Natural killer cell (primary cell): ENCODE results near the gene GRID1. TPM values are rescaled to one million over a fixed set of nuclear protein-coding genes. Genes with fewer than 3 reads are reported as not detected.

Experiments
- ATAC-seq, 3 donors: fragments of 150-1000 bp in 2 of 3; fragments of 200-7000 bp in 1 of 3; cut with Tn5 transposase; 1 replicate in 1 of 3; 2 replicates in 2 of 3; pipeline ENCODE4 v1.10.0; 2021; ENCODE audit warnings: mild to moderate bottlenecking in 2 of 3, moderate library complexity in 2 of 3
- DNase-seq, 2 donors: peaks; one replicate each; pipeline versions ENCODE4 v3.0.0 to v3.0.0-alpha.2; 2013 to 2021; ENCODE audit warnings: mixed read lengths in 1 of 2
- H3K27ac ChIP-seq: one replicate; pipeline ENCODE4 v1.5.1; 2013; ENCODE audit warnings: mild to moderate bottlenecking, low read length
- H3K27me3 ChIP-seq: one replicate; pipeline ENCODE4 v1.6.1; 2013; ENCODE audit warnings: low read length; ENCODE audit not compliant: control insufficient read depth, insufficient read depth
- H3K36me3 ChIP-seq: one replicate; pipeline ENCODE4 v1.6.1; 2013; ENCODE audit warnings: low read length; ENCODE audit not compliant: control insufficient read depth, insufficient read depth
- H3K4me1 ChIP-seq: one replicate; pipeline ENCODE4 v1.6.1; 2013; ENCODE audit warnings: low read length; ENCODE audit not compliant: control insufficient read depth, insufficient read depth
- H3K4me3 ChIP-seq: one replicate; pipeline ENCODE4 v1.5.1; 2013; ENCODE audit warnings: low read length
- H3K9me3 ChIP-seq: one replicate; pipeline ENCODE4 v1.6.1; 2013; ENCODE audit warnings: low read length; ENCODE audit not compliant: control insufficient read depth, insufficient read depth
- H3K27ac Mint-ChIP-seq, 2 donors: one replicate each; pipeline ENCODE4 v1.8.0; 2022; ENCODE audit warnings: mild to moderate bottlenecking in 2 of 2, mixed read lengths in 2 of 2, moderate library complexity in 1 of 2
- H3K27me3 Mint-ChIP-seq, 2 donors: one replicate each; pipeline ENCODE4 v1.8.0; 2022; ENCODE audit warnings: low read depth in 2 of 2, mixed read lengths in 2 of 2
- H3K36me3 Mint-ChIP-seq: one replicate; pipeline ENCODE4 v1.8.0; 2022; ENCODE audit warnings: mixed read lengths
- H3K4me1 Mint-ChIP-seq, 2 donors: one replicate each; pipeline ENCODE4 v1.8.0; 2022; ENCODE audit warnings: mixed read lengths in 2 of 2
- H3K4me3 Mint-ChIP-seq: one replicate; pipeline ENCODE4 v1.8.0; 2022; ENCODE audit warnings: mild to moderate bottlenecking, moderate library complexity, mixed read lengths
- H3K9me3 Mint-ChIP-seq, 2 donors: one replicate each; pipeline ENCODE4 v1.8.0; 2022; ENCODE audit warnings: mixed read lengths in 2 of 2
- WGBS: methylation state at CpG from one replicate; pipeline ENCODE4 v1.1.7; 2013; ENCODE audit warnings: missing lambda C conversion rate; ENCODE audit not compliant: insufficient coverage; 5-methylcytosine and 5-hydroxymethylcytosine counted together
- intact Hi-C: fragments of 100-400 bp; cut with micrococcal nuclease; formaldehyde crosslinking; loops from one replicate; pipeline ENCODE4 v1.14.2; 2022
- total RNA-seq, 4 donors: library from RNA; stranded (reverse); fragments of 120-200 nt in 1 of 4; gene quantifications; one replicate each; pipeline versions ENCODE4 v1.2.3 to v1.2.4, GENCODE V29; 2013 to 2022
- TF ChIP-seq, protein P1 (sequence below): fragments of 200-600 bp; IDR thresholded peaks from one replicate; pipeline ENCODE4 v1.8.0; 2022; ENCODE audit warnings: antibody characterized with exemption

Gene GRID1
- total RNA-seq, 3 donors from 2014 or later (not counting 1 experiment from before 2014, with no cell fraction given): not detected

DNA sequence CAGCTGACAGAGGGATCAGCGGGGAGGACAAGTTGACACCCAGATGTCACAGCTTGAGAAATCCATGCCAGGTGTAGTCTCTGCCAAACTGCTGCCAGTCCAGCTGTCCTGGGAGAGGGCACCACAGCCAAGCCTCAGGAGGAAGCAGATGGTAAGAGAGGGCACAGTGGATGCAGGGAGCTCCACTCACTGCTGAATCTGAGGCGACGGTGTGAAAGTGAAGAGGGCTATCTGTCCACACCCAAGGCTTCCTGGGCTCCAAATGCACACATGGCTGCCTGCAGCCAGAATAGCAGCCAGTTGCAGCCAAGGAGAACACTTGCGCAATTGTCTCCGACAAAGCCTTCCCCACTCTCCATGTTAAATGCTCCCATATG lies 502.4 kb downstream of the GRID1 start:
- H3K27ac Mint-ChIP-seq: no peak overlapping the region
- H3K4me3 ChIP-seq: no peak overlapping the region
- H3K4me1 ChIP-seq: no peaks in the 10 kb centered on the region
- H3K27me3 ChIP-seq: no peaks in the 10 kb centered on the region
- ATAC-seq: no peak
- H3K36me3 Mint-ChIP-seq: no peaks in the 10 kb centered on the region
- intact Hi-C loops: no loop called here
- H3K27me3 Mint-ChIP-seq: no peaks in the 10 kb centered on the region
- H3K36me3 ChIP-seq: no peaks in the 10 kb centered on the region
- no peaks in the 10 kb centered on the region for H3K9me3 ChIP-seq
- no peak overlapping the region for H3K4me3 Mint-ChIP-seq
- TF ChIP-seq, protein P1, sequence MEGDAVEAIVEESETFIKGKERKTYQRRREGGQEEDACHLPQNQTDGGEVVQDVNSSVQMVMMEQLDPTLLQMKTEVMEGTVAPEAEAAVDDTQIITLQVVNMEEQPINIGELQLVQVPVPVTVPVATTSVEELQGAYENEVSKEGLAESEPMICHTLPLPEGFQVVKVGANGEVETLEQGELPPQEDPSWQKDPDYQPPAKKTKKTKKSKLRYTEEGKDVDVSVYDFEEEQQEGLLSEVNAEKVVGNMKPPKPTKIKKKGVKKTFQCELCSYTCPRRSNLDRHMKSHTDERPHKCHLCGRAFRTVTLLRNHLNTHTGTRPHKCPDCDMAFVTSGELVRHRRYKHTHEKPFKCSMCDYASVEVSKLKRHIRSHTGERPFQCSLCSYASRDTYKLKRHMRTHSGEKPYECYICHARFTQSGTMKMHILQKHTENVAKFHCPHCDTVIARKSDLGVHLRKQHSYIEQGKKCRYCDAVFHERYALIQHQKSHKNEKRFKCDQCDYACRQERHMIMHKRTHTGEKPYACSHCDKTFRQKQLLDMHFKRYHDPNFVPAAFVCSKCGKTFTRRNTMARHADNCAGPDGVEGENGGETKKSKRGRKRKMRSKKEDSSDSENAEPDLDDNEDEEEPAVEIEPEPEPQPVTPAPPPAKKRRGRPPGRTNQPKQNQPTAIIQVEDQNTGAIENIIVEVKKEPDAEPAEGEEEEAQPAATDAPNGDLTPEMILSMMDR: no peak
- H3K9me3 Mint-ChIP-seq: peaks cover under 1 to 4% of the 10 kb centered on the region in 2 donors
- no peak overlapping the region for H3K27ac ChIP-seq
- no peak for DNase-seq
- H3K4me1 Mint-ChIP-seq: no peaks in the 10 kb centered on the region
- WGBS: 96% methylated on average over 4 of the region's 5 CpGs

DNA sequence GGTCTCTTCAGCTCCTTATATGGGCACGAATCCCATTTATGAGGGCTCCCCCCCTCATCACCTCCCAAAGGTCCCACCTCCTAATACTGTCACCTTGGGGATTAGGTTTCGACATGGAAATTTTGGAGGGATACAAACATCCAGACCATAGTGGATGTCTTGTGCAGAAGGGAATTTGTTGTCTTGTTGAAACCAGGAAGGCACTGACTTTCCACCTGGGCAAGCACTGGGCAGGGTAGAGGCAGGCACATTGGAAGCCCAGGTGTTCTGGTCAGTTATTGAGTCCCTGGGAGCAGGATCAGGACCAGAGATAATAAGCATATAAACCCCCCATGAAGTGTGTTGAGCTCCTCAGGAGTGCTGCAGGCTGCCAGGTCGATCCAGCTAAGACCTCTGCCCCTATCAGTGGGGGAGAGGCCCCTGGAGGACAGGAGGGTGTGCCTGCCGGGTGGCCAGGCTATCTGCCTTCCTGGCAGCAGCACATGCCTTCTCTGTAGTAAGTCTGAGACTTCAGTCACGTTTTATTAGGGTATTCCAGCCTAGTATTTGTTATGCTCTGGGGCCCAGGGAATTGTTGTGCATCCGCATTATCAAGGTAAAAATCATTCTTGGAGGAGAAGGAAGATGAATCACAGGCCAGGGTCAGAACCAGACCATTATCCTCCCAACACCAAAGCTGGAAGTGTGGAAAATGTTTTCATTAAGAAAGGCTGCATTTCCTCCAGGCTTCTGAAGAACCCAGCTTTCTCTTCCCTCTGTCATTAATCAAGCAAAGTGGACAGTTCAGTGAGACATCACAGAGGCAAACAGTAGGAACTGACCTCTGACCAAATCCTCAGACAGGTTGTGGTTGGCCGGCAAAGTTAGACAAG lies 503.1 kb downstream of the GRID1 start:
- Mint-ChIP-seq H3K4me3 (no peak overlapping the region), H3K27ac (no peak overlapping the region), H3K9me3 (peaks cover 2 to 6% of the 10 kb centered on the region in 2 donors), H3K27me3 (no peaks in the 10 kb centered on the region), H3K4me1 (no peaks in the 10 kb centered on the region), H3K36me3 (no peaks in the 10 kb centered on the region)
- TF ChIP-seq, protein P1: no peak
- no peak overlapping the region for H3K4me3 ChIP-seq
- no peaks in the 10 kb centered on the region for H3K4me1 ChIP-seq
- intact Hi-C loops: no loop called here
- no peak overlapping the region for H3K27ac ChIP-seq
- no peaks in the 10 kb centered on the region for H3K9me3 ChIP-seq
- no peak for ATAC-seq
- DNase-seq: no peak
- WGBS: 69% methylated on average over 5 of the region's 7 CpGs
- no peaks in the 10 kb centered on the region for H3K36me3 ChIP-seq
- H3K27me3 ChIP-seq: no peaks in the 10 kb centered on the region

DNA sequence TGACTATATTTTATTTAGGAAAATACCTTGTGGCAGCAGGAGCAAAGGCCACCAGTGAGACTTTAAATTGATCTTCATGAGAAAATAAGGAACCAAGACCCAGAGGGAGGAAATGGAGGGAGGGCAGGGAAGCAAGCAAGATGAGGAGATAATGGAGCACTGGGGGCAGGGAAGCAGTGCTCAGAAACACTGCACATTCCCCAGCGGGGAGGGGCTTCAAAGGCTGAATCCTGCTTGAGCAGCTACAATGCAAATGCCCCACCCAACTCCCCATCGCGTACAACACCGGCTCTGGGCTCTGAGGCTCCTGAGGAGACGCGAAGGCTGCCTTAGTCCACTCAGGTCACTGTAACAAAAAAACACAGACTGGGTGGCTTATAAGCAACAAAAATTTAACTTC lies 503.8 kb downstream of the GRID1 start:
- H3K27me3 ChIP-seq: no peaks in the 10 kb centered on the region
- H3K36me3 ChIP-seq: no peaks in the 10 kb centered on the region
- TF ChIP-seq, protein P1: no peak
- Mint-ChIP-seq H3K27ac (no peak overlapping the region), H3K4me3 (no peak overlapping the region), H3K27me3 (no peaks in the 10 kb centered on the region), H3K36me3 (no peaks in the 10 kb centered on the region), H3K9me3 (peaks cover 2 to 6% of the 10 kb centered on the region in 2 donors), H3K4me1 (no peaks in the 10 kb centered on the region)
- intact Hi-C loops: no loop called here
- ATAC-seq (no peak), DNase-seq (no peak)
- 38% methylated on average over 6 of the region's 6 CpGs for WGBS
- H3K9me3 ChIP-seq: no peaks in the 10 kb centered on the region
- H3K4me1 ChIP-seq: no peaks in the 10 kb centered on the region
- H3K27ac ChIP-seq: no peak overlapping the region
- no peak overlapping the region for H3K4me3 ChIP-seq
